GM18870 (cell line): ENCODE results near the gene IGLL1.
"Not testable (repeated sequence)": the region's sequence is repeated elsewhere in the genome, so short reads cannot be mapped to it uniquely, and the experiment has no call there.

Experiments used
- ATAC-seq: cut with Tn5 transposase; IDR thresholded peaks from one replicate; pipeline ENCODE4 v1.9.1; 2021; ENCODE audit warnings: moderate library complexity; ENCODE audit not compliant: unreplicated experiment

The IGLL1 gene

DNA sequence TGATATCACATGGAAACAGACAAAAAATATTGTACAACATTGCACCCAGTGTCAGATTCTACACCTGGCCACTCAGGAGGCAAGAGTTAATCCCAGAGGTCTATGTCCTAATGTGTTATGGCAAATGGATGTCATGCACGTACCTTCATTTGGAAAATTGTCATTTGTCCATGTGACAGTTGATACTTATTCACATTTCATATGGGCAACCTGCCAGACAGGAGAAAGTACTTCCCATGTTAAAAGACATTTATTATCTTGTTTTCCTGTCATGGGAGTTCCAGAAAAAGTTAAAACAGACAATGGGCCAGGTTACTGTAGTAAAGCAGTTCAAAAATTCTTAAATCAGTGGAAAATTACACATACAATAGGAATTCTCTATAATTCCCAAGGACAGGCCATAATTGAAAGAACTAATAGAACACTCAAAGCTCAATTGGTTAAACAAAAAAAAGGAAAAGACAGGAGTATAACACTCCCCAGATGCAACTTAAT lies 36.5 kb downstream of the IGLL1 start:
- not testable (repeated sequence) for ATAC-seq

DNA sequence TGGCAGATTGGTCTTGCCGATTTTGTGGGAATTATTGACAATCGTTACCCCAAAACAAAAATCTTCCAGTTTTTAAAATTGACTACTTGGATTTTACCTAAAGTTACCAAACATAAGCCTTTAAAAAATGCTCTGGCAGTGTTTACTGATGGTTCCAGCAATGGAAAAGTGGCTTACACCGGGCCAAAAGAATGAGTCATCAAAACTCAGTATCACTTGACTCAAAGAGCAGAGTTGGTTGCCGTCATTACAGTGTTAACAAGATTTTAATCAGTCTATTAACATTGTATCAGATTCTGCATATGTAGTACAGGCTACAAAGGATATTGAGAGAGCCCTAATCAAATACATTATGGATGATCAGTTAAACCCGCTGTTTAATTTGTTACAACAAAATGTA lies 37.2 kb downstream of the IGLL1 start:
- no peak for ATAC-seq

DNA sequence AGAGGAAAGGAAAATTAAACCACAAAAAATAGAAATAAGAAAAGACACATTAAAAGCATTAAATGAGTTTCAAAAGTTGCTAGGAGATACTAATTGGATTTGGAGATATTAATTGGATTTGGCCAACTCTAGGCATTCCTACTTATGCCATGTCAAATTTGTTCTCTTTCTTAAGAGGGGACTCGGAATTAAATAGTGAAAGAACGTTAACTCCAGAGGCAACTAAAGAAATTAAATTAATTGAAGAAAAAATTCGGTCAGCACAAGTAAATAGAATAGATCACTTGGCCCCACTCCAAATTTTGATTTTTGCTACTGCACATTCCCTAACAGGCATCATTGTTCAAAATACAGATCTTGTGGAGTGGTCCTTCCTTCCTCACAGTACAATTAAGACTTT lies 37.7 kb downstream of the IGLL1 start:
- ATAC-seq = not testable (repeated sequence)

DNA sequence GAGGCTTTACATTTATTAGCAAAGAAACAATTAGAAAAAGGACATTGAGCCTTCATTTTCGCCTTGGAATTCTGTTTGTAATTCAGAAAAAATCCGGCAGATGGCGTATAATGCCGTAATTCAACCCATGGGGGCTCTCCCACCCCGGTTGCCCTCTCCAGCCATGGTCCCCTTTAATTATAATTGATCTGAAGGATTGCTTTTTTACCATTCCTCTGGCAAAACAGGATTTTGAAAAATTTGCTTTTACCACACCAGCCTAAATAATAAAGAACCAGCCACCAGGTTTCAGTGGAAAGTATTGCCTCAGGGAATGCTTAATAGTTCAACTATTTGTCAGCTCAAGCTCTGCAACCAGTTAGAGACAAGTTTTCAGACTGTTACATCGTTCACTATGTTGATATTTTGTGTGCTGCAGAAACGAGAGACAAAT lies 38.2 kb downstream of the IGLL1 start:
- ATAC-seq = not testable (repeated sequence)

DNA sequence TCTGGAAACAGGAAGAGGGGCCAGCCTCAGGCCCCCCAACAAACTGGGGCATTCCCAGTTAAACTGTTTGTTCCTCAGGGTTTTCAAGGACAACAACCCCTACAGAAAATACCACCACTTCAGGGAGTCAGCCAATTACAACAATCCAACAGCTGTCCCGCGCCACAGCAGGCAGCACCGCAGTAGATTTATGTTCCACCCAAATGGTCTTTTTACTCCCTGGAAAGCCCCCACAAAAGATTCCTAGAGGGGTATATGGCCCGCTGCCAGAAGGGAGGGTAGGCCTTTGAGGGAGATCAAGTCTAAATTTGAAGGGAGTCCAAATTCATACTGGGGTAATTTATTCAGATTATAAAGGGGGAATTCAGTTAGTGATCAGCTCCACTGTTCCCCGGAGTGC lies 39.3 kb downstream of the IGLL1 start:
- ATAC-seq = not testable (repeated sequence)

DNA sequence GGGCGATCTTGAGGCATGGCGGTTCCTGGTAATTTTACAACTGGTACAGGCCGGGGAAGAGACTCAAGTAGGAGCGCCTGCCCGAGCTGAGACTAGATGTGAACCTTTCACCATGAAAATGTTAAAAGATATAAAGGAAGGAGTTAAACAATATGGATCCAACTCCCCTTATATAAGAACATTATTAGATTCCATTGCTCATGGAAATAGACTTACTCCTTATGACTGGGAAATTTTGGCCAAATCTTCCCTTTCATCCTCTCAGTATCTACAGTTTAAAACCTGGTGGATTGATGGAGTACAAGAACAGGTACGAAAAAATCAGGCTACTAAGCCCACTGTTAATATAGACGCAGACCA lies 40.3 kb downstream of the IGLL1 start:
- not testable (repeated sequence) for ATAC-seq

DNA sequence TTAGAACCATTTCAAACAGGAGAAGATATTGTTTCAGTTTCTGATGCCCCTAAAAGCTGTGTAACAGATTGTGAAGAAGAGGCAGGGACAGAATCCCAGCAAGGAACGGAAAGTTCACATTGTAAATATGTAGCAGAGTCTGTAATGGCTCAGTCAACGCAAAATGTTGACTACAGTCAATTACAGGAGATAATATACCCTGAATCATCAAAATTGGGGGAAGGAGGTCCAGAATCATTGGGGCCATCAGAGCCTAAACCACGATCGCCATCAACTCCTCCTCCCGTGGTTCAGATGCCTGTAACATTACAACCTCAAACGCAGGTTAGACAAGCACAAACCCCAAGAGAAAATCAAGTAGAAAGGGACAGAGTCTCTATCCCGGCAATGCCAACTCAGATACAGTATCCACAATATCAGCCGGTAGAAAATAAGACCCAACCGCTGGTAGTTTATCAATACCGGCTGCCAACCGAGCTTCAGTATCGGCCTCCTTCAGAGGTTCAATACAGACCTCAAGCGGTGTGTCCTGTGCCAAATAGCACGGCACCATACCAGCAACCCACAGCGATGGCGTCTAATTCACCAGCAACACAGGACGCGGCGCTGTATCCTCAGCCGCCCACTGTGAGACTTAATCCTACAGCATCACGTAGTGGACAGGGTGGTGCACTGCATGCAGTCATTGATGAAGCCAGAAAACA lies 40.8 kb downstream of the IGLL1 start:
- no peak for ATAC-seq

DNA sequence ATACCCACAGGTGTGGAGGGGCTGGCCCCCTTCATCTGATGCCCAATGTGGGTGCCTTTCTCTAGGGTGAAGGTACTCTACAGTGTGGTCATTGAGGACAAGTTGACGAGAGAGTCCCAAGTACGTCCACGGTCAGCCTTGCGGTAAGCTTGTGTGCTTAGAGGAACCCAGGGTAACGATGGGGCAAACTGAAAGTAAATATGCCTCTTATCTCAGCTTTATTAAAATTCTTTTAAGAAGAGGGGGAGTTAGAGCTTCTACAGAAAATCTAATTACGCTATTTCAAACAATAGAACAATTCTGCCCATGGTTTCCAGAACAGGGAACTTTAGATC lies 41.4 kb downstream of the IGLL1 start:
- not testable (repeated sequence) for ATAC-seq

DNA sequence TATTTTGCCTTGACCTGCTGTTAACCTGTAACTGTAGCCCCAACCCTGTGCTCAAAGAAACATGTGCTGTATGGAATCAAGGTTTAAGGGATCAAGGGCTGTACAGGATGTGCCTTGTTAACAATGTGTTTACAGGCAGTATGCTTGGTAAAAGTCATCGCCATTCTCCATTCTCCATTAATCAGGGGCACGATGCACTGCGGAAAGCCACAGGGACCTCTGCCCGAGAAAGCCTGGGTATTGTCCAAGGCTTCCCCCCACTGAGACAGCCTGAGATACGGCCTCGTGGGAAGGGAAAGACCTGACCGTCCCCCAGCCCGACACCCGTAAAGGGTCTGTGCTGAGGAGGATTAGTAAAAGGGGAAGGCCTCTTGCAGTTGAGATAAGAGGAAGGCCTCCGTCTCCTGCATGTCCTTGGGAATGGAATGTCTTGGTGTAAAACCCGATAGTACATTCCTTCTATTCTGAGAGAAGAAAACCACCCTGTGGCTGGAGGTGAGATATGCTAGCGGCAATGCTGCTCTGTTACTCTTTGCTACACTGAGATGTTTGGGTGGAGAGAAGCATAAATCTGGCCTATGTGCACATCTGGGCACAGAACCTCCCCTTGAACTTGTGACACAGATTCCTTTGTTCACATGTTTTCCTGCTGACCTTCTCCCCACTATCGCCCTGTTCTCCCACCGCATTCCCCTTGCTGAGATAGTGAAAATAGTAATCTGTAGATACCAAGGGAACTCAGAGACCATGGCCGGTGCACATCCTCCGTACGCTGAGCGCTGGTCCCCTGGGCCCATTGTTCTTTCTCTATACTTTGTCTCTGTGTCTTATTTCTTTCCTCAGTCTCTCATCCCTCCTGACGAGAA lies 42.0 kb downstream of the IGLL1 start:
- ATAC-seq = not testable (repeated sequence)

DNA sequence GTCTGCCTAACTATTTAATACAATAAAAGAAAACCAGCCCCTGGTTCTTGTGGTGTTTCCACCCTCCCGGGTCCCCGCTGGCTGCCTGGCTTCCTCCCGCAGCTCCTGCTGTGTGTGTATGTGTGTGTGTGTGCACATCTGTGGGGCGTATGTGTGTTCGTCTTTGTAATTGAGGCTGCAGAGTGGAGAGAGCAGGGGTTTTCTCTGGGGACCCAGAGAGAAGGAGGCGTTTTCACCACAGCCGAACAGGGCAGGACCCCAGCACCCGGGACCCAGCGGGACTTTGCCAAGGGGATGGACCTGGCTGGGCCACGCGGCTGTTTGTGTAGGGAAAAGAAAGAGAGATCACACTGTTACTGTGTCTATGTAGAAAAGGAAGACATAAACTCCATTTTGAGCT lies 42.7 kb downstream of the IGLL1 start:
- ATAC-seq = no peak

DNA sequence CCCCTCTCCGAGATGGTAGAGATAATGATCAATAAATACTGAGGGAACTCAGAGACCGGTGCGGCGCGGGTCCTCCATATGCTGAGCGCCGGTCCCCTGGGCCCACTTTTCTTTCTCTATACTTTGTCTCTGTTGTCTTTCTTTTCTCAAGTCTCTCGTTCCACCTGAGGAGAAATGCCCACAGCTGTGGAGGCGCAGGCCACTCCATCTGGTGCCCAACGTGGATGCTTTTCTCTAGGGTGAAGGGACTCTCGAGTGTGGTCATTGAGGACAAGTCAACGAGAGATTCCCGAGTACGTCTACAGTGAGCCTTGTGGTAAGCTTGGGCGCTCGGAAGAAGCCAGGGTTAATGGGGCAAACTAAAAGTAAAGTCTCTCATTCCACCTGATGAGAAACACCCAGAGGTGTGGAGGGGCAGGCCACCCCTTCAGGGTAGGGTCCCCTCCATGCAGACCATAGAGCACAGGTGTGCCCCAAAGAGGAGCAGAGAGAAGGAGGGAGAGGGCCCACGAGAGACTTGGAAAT lies 43.2 kb downstream of the IGLL1 start:
- ATAC-seq = no peak

DNA sequence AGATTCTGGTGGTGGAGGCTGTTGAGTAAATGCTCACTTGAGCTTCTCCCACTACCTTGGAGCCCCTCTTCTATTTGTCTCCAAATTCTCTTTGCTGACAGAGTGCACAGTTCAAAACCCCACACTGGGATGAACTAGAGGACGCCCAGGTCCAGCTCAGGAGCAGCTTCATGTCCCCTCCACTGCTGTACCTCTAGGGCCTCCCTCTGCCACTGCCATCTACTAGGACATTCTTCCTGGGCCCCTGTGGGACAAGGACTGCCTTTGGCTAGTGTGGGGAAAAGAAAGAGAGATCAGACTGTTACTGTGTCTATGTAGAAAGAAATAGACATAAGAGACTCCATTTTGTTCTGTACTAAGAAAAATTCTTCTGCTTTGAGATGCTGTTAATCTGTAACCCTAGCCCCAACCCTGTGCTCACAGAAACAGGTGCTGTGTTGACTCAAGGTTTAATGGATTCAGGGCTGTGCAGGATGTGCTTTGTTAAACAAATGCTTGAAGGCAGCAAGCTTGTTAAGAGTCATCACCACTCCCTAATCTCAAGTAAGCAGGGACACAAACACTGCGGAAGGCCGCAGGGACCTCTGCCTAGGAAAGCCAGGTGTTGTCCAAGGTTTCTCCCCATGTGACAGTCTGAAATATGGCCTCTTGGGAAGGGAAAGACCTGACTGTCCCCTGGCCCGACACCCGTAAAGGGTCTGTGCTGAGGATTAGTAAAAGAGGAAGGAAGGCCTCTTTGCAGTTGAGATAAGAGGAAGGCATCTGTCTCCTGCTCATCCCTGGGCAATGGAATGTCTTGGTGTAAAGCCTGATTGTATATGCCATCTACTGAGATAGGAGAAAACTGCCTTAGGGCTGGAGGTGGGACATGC lies 44.1 kb downstream of the IGLL1 start:
- not testable (repeated sequence) for ATAC-seq

DNA sequence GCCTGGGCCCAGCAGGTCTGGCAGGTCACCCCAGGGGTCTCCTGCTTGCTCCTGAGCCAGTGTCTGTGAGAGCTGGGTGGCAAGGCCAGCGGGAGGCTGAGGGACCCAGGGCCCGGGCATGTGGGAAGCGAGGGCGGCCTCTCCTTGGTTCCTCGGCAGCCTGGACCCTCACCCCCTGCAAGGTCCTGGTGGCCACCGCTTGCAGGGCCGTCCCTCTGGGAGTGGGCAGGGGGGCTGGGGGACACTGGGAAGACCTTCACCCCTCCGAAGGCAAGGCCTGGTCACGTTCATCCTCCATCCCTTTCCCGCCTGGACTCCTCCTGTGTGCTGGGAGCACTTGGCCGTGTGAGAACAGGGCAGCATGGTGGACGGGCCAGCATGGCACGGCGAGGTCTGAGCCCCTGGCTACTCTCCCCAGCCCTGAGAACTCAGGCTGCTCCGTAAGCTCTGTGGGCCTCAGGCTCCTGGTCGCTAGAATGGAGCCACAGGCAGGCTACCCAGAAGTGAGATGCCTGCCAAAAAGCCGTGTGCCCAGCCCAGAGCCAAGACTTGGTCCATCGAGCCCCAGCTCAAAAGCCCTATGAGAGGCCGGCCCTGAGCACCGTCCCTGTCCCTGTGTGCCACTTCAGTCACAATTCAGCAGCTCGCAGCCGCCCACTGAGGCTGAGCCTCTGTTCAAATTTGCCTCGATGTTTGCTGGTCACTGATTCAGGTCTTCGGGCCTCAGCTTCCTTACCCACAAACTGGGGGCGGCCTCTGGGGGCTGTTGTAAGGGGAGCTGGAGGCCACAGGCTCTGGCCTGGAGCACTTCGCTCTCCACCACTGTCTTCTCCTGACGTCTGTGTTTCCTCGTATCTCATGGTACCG lies 45.0 kb downstream of the IGLL1 start:
- no peak for ATAC-seq

DNA sequence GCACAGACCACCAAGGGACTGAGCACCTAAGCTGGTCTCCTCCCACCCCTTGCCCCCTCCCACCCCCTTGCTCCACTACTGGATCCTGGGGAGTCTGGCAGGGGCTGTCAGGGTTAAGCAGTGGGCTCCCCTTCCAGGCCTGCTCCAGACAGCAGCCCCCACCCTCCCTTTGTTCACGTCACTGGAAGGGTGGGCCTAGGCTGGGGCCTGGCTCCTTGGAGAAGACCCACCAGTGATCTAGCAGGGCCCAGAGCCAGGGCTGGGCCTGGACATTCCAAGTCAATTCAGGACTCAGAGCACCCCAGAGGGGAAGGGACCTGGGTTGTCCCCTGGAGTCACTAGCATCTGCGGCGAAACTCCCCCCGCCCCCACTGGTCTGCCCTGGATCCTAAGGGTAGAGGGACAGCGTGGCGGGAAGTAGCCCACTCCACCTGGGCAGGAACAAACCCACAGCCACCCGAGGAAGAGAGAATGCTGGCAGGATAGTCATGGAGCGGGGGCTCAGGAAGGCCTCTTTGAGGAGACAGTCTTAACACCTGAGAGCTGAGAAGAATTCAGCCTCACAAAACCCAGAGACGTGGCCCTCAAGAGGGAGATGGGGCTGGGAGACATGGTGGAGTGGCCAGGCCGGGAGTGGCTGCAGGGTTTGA lies 45.8 kb downstream of the IGLL1 start:
- ATAC-seq = no peak

DNA sequence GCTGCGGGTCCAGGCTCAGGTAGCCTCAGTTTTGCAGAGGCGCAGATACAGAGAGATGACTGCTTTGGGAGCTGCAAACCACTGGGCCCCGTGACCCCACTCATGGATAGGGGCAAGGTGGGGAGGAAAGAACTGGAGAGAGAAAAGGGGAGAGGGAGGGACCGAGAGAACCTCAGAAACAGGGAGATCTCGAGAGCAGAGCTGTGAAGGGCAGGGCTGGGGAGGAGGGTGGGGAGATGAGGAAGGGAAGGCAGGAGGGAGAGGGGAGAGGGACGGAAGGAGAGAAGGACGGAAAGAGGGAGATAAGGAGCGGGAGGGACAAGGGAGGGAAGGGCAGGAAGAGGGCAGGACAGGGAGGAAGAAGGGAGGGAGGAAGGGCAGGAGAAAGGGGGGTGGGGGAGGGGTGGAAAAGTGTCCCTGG lies 46.3 kb downstream of the IGLL1 start:
- no peak for ATAC-seq

DNA sequence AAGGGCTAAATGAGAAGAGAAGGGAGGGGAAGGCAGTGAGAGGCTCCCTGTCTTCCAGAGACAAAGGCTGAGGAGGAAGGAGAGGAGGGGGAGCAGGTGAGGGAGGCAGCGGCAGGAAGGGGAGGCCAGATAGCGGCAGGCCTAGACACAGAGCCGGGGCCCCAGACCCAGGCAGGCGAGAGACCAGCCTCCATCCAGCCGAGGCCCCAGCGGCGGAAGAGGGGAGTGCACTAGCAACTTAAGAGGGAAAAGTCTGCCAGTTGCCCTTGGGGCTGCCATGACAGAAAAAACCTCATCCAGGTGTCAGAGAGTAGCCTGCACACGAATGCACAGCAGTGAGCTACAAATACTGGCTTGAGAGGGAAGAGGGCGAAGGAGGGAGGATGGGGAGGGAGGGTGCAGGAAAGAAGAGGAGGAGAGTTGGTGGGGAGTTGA lies 46.7 kb downstream of the IGLL1 start:
- no peak for ATAC-seq

DNA sequence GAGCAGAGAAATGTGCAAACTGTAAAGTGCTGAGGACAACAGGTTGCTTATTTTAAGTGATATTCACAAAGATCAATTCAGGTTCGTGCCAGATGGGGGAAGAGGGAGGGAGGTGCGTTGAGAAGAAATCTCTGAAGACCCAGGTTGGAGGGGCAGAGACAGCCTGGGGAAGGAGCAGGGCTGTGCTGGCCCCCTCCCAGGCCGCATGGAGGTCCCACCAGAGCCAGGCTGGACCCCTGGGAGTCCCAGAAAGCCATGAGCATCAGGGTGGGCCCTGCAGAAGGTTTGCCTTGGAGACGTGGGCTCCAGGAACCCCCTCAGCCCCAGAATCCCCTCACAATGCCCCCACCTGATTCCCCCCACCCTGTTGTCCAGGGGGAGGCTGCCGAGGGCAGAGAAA lies 47.4 kb downstream of the IGLL1 start:
- no peak for ATAC-seq

DNA sequence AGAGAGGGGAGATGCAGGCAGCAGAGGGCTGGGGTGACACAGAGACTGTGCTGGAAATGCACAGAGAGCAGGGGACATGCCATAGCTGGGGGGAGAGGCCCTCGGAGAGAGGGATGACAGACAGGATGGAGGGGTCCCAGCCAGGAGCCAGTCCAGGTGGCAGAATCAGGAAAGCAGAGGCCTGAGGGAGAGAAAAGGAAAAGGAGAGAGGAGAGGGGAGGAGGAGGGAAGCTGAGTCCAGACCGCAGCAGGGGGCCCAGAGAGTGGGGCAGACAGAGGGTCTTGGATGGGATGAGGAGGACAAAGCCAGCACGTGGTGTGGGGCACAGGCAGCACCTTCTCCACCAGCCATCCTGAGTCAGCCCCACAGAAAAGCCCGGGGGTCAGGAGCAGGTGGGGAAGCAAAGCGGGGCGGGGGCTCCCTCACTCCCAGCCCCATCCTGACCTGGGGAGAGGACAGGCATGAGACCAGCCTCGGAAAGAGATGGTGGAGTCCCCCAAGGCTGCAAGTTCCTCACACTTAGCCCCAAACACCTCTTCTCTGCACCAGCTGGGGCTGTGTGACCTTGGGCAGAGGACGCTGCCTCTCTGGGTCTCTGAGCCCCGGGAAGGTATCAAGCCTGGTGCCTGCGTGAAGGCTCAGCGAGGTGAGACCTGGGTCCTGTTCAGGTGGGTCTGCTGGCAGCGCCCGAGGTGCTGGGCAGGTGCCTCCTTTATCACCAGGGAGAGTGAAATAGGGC lies 48.0 kb downstream of the IGLL1 start:
- ATAC-seq = no peak
